ENCODE results near the gene TICAM2.
"Not testable (repeated sequence)": the region's sequence is repeated elsewhere in the genome, so short reads cannot be mapped to it uniquely, and the experiment has no call there.

The TICAM2 gene
- 0.20 to 0.70 reads per million in 2 donors for total RNA-seq

GRCh38 chr5:115601701-115602590, at the start of gene TICAM2:
TICAM2 (minus strand) TSS chr5:115602479; CDS start chr5:115581256, 21,223 bp downstream.
- peak; percentile 52 for DNase-seq

GRCh38 chr5:115649541-115649940, 47.3 kb upstream of the TICAM2 start:
- DNase-seq: no peak

GRCh38 chr5:115648056-115648455, 45.8 kb upstream of the TICAM2 start:
- no peak for DNase-seq

GRCh38 chr5:115645386-115645785, 43.1 kb upstream of the TICAM2 start:
- DNase-seq: not testable (repeated sequence)

GRCh38 chr5:115644046-115644445, 41.8 kb upstream of the TICAM2 start:
- DNase-seq: no peak

GRCh38 chr5:115641948-115642347, 39.7 kb upstream of the TICAM2 start:
- DNase-seq: no peak

- DNase-seq: no peak
Observed at GRCh38 chr5:115640274-115640673, 38.0 kb upstream of the TICAM2 start.

GRCh38 chr5:115639377-115639776, 37.1 kb upstream of the TICAM2 start:
- DNase-seq: no peak

- no peak for DNase-seq
Observed at GRCh38 chr5:115637507-115637906, 35.2 kb upstream of the TICAM2 start.

GRCh38 chr5:115636008-115636407, 33.7 kb upstream of the TICAM2 start:
- no peak for DNase-seq

- DNase-seq: no peak
Observed at GRCh38 chr5:115634343-115635132, 32.3 kb upstream of the TICAM2 start.

- no peak for DNase-seq
Observed at GRCh38 chr5:115629903-115630302, 27.6 kb upstream of the TICAM2 start.

GRCh38 chr5:115627295-115627865, 25.1 kb upstream of the TICAM2 start:
- no peak for DNase-seq

- DNase-seq: no peak
Observed at GRCh38 chr5:115626445-115626823, 24.2 kb upstream of the TICAM2 start.

GRCh38 chr5:115625579-115626444, 23.5 kb upstream of the TICAM2 start, which contains the start of gene TMED7:
TMED7 (minus strand) TSS chr5:115626036; CDS start chr5:115625792, 244 bp downstream.
- DNase-seq: peak; percentile 99

GRCh38 chr5:115624994-115625393, 22.7 kb upstream of the TICAM2 start:
- no peak for DNase-seq

- no peak for DNase-seq
Observed at GRCh38 chr5:115623658-115624057, 21.4 kb upstream of the TICAM2 start.

- no peak for DNase-seq
Observed at GRCh38 chr5:115621365-115621900, 19.2 kb upstream of the TICAM2 start.

GRCh38 chr5:115616892-115617291, 14.6 kb upstream of the TICAM2 start:
- DNase-seq: no peak

GRCh38 chr5:115616472-115616871, 14.2 kb upstream of the TICAM2 start:
- DNase-seq: no peak

- DNase-seq: no peak
Observed at GRCh38 chr5:115611873-115612272, 9.6 kb upstream of the TICAM2 start.

GRCh38 chr5:115607935-115608334, 5.7 kb upstream of the TICAM2 start:
- DNase-seq: no peak

Measured in activated gamma-delta T cell (primary cell).